AG20443 (cell line): Measurements from ENCODE around the gene FAM13A.

Experiments
- DNase-seq: peaks from one replicate; pipeline ENCODE4 v3.0.0; 2012; ENCODE audit warnings: low spot score, mixed read lengths

FAM13A gene

GRCh38 chr4:88836216-88836615 is 220.8 kb downstream of the FAM13A start:
- DNase-seq = no peak

- DNase-seq = no peak
Observed at GRCh38 chr4:88831031-88831430, 226.0 kb downstream of the FAM13A start.

GRCh38 chr4:88830598-88830997 is 226.4 kb downstream of the FAM13A start:
- no peak for DNase-seq

GRCh38 chr4:88828842-88829571 is 228.0 kb downstream of the FAM13A start:
- DNase-seq = no peak

- DNase-seq = no peak
Observed at GRCh38 chr4:88827442-88827841, 229.5 kb downstream of the FAM13A start.

GRCh38 chr4:88826771-88827170 is 230.2 kb downstream of the FAM13A start:
- no peak for DNase-seq

- no peak for DNase-seq
Observed at GRCh38 chr4:88825931-88826330, 231.1 kb downstream of the FAM13A start.

GRCh38 chr4:88823058-88823919 is 233.7 kb downstream of the FAM13A start:
- DNase-seq = peak; percentile 82

- no peak for DNase-seq
Observed at GRCh38 chr4:88822034-88822789, 234.8 kb downstream of the FAM13A start.

- no peak for DNase-seq
Observed at GRCh38 chr4:88821522-88821921, 235.5 kb downstream of the FAM13A start.

GRCh38 chr4:88820698-88821415 is 236.1 kb downstream of the FAM13A start:
- no peak for DNase-seq

GRCh38 chr4:88819818-88820697 is 236.9 kb downstream of the FAM13A start:
- DNase-seq = no peak

- DNase-seq = peak; percentile 21
Observed at GRCh38 chr4:88818631-88819470, 238.1 kb downstream of the FAM13A start.

- no peak for DNase-seq
Observed at GRCh38 chr4:88817740-88818139, 239.2 kb downstream of the FAM13A start.

- DNase-seq = no peak
Observed at GRCh38 chr4:88816360-88816759, 240.6 kb downstream of the FAM13A start.

GRCh38 chr4:88814043-88814617 is 242.9 kb downstream of the FAM13A start:
- DNase-seq = no peak

- DNase-seq = no peak
Observed at GRCh38 chr4:88813013-88813412, 244.0 kb downstream of the FAM13A start.

GRCh38 chr4:88812420-88812819 is 244.6 kb downstream of the FAM13A start:
- DNase-seq = no peak

- no peak for DNase-seq
Observed at GRCh38 chr4:88811904-88812303, 245.1 kb downstream of the FAM13A start.

GRCh38 chr4:88810325-88810724 is 246.7 kb downstream of the FAM13A start:
- no peak for DNase-seq
